ELF-1 (cell line): ENCODE data around the gene CD74.

ENCODE experiments used
- DNase-seq: peaks from one replicate; pipeline ENCODE4 v3.0.0-alpha.2; 2016; ENCODE audit warnings: low read depth, low spot score

Gene CD74

GRCh38 chr5:150412319-150413175, at the start of gene CD74:
TSS of gene CD74 (minus strand) at chr5:150412910. CDS start at chr5:150412749, 161 bp downstream.
- peak; percentile 68 for DNase-seq

GRCh38 chr5:150461231-150461630, 48.5 kb upstream of the CD74 start:
- DNase-seq: no peak

DNA sequence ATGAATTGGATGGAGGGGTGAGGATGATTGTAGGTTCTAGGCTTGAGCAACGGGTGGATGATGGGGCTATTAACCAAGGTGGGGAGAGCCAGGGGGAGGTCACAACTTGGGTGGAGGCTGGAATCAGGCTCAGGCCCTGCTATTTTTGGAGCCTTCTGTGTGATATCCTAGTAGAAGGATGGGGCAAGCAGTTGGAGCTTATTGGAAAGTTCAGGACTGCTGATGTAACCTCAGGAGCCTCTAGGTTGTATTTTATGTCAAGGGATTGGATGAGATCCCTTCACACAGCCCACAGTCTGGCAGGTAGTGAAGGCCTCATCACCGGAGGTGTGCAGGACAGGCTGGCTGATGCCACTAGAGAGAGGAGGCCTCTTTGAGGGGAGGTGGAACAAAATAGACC, 48.1 kb upstream of the CD74 start:
- DNase-seq: no peak

GRCh38 chr5:150458802-150459557, 46.3 kb upstream of the CD74 start:
- peak; percentile 88 for DNase-seq

- DNase-seq: no peak
Observed at GRCh38 chr5:150457562-150458240, 45.0 kb upstream of the CD74 start.

DNA sequence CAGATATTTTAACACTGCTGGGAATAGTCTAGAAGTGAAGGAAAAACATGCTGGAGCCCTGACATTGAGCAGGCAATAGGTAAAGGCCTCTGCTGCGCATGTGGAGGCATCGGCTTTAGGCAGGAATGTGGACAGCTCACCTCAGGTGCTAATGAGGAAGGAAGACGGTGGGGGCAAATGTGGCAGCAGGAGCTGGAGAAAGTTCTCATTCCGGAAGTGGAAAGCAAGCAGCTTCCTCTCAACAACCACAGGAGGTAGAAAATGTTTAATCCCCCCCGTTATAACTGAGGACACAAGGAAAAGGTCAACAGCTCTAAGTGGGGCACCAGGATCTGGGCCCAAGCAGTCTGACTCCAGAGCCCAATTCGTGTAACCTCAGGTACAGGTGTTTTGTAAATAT, 44.4 kb upstream of the CD74 start:
- DNase-seq: peak; percentile 66

DNA sequence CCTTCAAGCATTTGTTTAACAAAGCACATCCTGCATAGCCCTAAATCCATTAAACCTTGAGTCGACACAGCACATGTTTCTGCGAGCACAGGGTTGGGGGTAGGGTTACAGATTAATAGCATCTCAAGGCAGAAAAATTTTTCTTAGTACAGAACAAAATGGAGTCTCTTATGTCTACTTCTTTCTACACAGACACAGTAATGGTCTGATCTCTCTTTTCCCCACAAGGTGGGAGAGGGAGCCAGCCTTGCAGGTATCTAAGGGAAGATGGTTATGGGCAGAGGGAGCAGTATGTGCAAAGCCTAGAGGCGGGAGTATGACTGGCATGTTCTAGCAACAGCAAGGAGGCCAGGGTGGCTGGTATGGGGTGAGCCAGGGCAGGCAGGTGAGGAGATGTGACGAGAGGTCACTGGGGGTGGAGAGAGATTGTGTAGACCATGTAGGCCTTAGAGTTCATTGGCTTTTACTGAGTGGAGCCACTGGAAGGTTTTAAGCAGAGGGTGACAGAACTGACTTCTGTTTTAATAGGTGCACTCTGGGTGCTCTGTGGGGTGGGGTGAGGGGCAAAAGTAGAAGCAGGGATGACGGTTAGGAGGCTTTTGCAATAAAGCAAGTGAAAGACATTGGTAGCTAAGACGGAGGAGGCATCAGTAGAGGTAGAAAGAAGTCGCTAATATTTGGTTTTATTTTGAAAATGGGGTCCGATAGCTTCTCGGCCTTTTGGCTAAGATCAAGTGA, 42.0 kb upstream of the CD74 start:
- DNase-seq: no peak

GRCh38 chr5:150454027-150454426, 41.3 kb upstream of the CD74 start:
- peak; percentile 46 for DNase-seq

- no peak for DNase-seq
Observed at GRCh38 chr5:150452914-150453313, 40.2 kb upstream of the CD74 start.

- DNase-seq: no peak
Observed at GRCh38 chr5:150451594-150451993, 38.9 kb upstream of the CD74 start.

- peak; percentile 98 for DNase-seq
Observed at GRCh38 chr5:150449517-150450339, 37.0 kb upstream of the CD74 start, which contains the start of gene RPS14. TSS of gene RPS14 (minus strand) at chr5:150449739. CDS start at chr5:150447733, 2,006 bp downstream.

GRCh38 chr5:150448952-150449516, 36.3 kb upstream of the CD74 start:
- DNase-seq: no peak

DNA sequence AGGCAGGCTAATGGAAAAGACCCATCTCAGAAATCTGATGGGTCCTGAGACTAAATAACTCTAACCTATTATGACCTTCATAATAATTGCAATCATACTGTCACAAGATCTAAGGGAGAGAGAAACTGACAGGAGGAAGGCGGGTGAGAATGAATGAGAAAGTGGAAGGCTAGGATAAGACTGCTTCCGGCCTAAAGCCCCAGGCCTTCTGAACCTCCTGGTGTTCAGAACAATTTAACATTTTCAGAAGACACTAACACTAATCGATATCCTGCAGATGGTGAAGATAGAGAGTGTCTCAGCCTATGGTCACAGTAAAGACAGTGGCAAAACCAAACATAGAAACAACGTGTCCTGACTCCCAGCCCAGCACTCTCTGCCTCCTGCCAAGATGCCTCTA, 35.6 kb upstream of the CD74 start:
- no peak for DNase-seq

GRCh38 chr5:150447188-150447587, 34.5 kb upstream of the CD74 start:
- DNase-seq: no peak

GRCh38 chr5:150446583-150446982, 33.9 kb upstream of the CD74 start:
- DNase-seq: no peak

- no peak for DNase-seq
Observed at GRCh38 chr5:150446088-150446487, 33.4 kb upstream of the CD74 start.

DNA sequence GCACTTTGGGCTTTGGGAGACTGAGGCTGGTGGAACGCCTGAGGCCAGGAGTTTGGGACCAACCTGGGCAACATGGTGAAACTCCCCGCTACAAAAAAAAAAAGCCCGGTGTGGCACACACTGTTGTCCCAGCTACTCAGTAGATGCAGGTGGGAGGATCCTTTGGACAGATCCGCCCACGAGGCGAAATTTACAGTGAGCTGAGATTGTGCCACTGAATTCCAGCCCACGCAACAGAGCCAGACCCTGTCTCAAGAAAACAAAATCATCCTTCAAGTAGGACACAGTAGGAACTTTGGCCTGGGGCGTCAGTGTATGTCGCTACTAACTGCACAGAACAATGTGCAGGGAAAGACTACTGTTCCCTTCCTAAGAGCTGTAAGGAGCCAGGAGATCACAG, 32.1 kb upstream of the CD74 start:
- DNase-seq: no peak

GRCh38 chr5:150443242-150444075, 30.7 kb upstream of the CD74 start:
- no peak for DNase-seq

GRCh38 chr5:150442699-150443080, 30.0 kb upstream of the CD74 start:
- no peak for DNase-seq
